Hepatocyte (in vitro differentiated cells): Measurements from ENCODE around the gene CHRDL1. TPM values are rescaled to one million over a fixed set of nuclear protein-coding genes. Genes with fewer than 3 reads are reported as not detected.
"Not testable (repeated sequence)": the region's sequence is repeated elsewhere in the genome, so short reads cannot be mapped to it uniquely, and the experiment has no call there.

Experiments used
- DNase-seq: peaks from one replicate; pipeline ENCODE4 v3.0.0-alpha.2; 2016; ENCODE audit warnings: low spot score
- H2AFZ ChIP-seq: fragments of 200-600 bp; sonication (generic); 2 replicates; pipeline ENCODE4 v1.6.0; 2016; ENCODE audit warnings: antibody characterized with exemption, mild to moderate bottlenecking
- H3K27ac ChIP-seq: fragments of 200-600 bp; sonication (generic); 2 replicates; pipeline ENCODE4 v1.5.1; 2016; ENCODE audit warnings: mild to moderate bottlenecking
- H3K27me3 ChIP-seq: fragments of 200-600 bp; sonication (generic); 2 replicates; pipeline ENCODE4 v1.6.1; 2016
- H3K36me3 ChIP-seq: fragments of 200-600 bp; sonication (generic); replicated peaks from 2 replicates; pipeline ENCODE4 v1.5.1; 2016; ENCODE audit warnings: low read depth; ENCODE audit not compliant: insufficient read depth
- H3K4me1 ChIP-seq: fragments of 200-600 bp; sonication (generic); 2 replicates; pipeline ENCODE4 v1.5.1; 2016; ENCODE audit warnings: mild to moderate bottlenecking, moderate library complexity; ENCODE audit not compliant: insufficient read depth
- H3K4me2 ChIP-seq: fragments of 200-600 bp; sonication (generic); 2 replicates; pipeline ENCODE4 v1.6.0; 2016
- H3K4me3 ChIP-seq: fragments of 200-600 bp; sonication (generic); 2 replicates; pipeline ENCODE4 v1.5.1; 2016; ENCODE audit warnings: mild to moderate bottlenecking
- H3K79me2 ChIP-seq: fragments of 200-600 bp; sonication (generic); 2 replicates; pipeline ENCODE4 v1.6.0; 2017; ENCODE audit warnings: mild to moderate bottlenecking
- H3K9me2 ChIP-seq: fragments of 200-600 bp; sonication (generic); replicated peaks from 2 replicates; pipeline ENCODE4 v1.6.0; 2017; ENCODE audit warnings: mild to moderate bottlenecking; ENCODE audit not compliant: insufficient read depth
- H3K9me3 ChIP-seq: fragments of 200-600 bp; sonication (generic); 2 replicates; pipeline ENCODE4 v1.5.1; 2016; ENCODE audit warnings: low read depth, mild to moderate bottlenecking
- H4K20me1 ChIP-seq: fragments of 200-600 bp; sonication (generic); 2 replicates; pipeline ENCODE4 v1.6.0; 2016; ENCODE audit warnings: mild to moderate bottlenecking; ENCODE audit not compliant: insufficient read depth, poor library complexity, severe bottlenecking
- CTCF ChIP-seq: fragments of 200-600 bp; sonication (generic); IDR thresholded peaks from 2 replicates; pipeline ENCODE4 v1.5.1; 2016; ENCODE audit warnings: antibody characterized with exemption, mild to moderate bottlenecking; ENCODE audit not compliant: poor library complexity
- EZH2 ChIP-seq: fragments of 200-600 bp; sonication (generic); IDR thresholded peaks from 2 replicates; pipeline ENCODE4 v1.6.1; 2016; ENCODE audit warnings: antibody characterized with exemption, mild to moderate bottlenecking, borderline replicate concordance
- EZH2phosphoT487 ChIP-seq: fragments of 200-600 bp; sonication (generic); IDR thresholded peaks from one replicate; pipeline ENCODE4 v1.6.1; 2018; ENCODE audit warnings: antibody characterized with exemption, mild to moderate bottlenecking, low read depth, moderate library complexity; ENCODE audit not compliant: unreplicated experiment, severe bottlenecking
- WGBS: methylation state at CpG from one replicate; pipeline ENCODE4 v1.1.6; 2016; ENCODE audit warnings: low lambda C conversion rate; ENCODE audit errors: missing lambda C conversion rate; 5-methylcytosine and 5-hydroxymethylcytosine counted together
- polyA plus RNA-seq: library from polyadenylated mRNA; unstranded; fragments of >200 nt; fragmentation: Nextera tagmentation; extraction: Ambion mirVana; gene quantifications from 2 replicates; pipeline ENCODE4 v1.2.1, GENCODE V29; 2016
- total RNA-seq: library from RNA; depleted of rRNA; stranded (reverse); fragments of >200 nt; gene quantifications from 2 replicates; pipeline ENCODE4 v1.2.3, GENCODE V29; 2014

Gene CHRDL1
- total and polyA plus RNA-seq, 2 experiments from 2014 or later: 0.82 to 1.6 TPM

DNA sequence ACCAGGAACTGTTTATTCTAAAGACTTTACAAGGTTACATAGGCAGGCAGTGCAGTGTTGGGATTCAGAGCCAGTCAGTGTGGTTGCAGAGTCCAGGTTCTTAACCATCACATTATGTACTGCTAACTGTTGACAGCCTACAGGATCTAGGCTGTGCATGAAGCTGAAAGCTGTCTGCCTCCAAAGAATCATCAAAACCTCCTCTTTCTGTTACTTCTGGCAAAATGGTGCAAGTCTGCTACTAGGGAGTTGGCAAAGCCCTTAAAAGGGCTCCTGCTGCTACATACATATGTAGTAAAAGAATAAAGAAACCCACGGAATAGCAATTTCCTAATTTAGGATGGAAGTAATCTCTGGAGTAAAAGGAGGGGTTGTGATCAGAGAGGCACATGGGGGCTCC lies 40.4 kb upstream of the CHRDL1 start:
- H3K9me3 ChIP-seq: no peaks in the 10 kb centered on the region
- no peak overlapping the region for H2AFZ ChIP-seq
- no peak overlapping the region for H3K27ac ChIP-seq
- TF ChIP-seq EZH2 (no peak), EZH2phosphoT487 (no peak), CTCF (no peak)
- H4K20me1 ChIP-seq: no peaks in the 10 kb centered on the region
- no peak overlapping the region for H3K4me3 ChIP-seq
- DNase-seq: no peak
- no peaks in the 10 kb centered on the region for H3K4me1 ChIP-seq
- no peaks in the 10 kb centered on the region for H3K36me3 ChIP-seq
- H3K79me2 ChIP-seq: no peaks in the 10 kb centered on the region
- no peaks in the 10 kb centered on the region for H3K9me2 ChIP-seq
- no peak overlapping the region for H3K4me2 ChIP-seq
- no peaks in the 10 kb centered on the region for H3K27me3 ChIP-seq
- 48% methylated on average over 1 of the region's 1 CpG for WGBS

- Histone ChIP-seq H3K27me3 (no peaks in the 10 kb centered on the region), H3K27ac (no peak overlapping the region), H4K20me1 (no peaks in the 10 kb centered on the region), H3K9me3 (peaks cover 5% of the 10 kb centered on the region), H3K4me3 (no peak overlapping the region), H3K4me1 (no peaks in the 10 kb centered on the region), H3K36me3 (no peaks in the 10 kb centered on the region), H3K4me2 (no peak overlapping the region), H2AFZ (no peak overlapping the region), H3K9me2 (no peaks in the 10 kb centered on the region), H3K79me2 (no peaks in the 10 kb centered on the region)
- WGBS: 64% methylated on average over 2 of the region's 2 CpGs
- TF ChIP-seq EZH2 (no peak), CTCF (no peak), EZH2phosphoT487 (no peak)
- no peak for DNase-seq
Measured at GRCh38 chrX:110825972-110826371, 30.4 kb upstream of the CHRDL1 start.

- not testable (repeated sequence) for H3K4me2 ChIP-seq, H3K9me3 ChIP-seq, H4K20me1 ChIP-seq, H3K9me2 ChIP-seq, H3K27me3 ChIP-seq, DNase-seq, H3K27ac ChIP-seq, H2AFZ ChIP-seq, H3K4me1 ChIP-seq, H3K79me2 ChIP-seq, H3K36me3 ChIP-seq, H3K4me3 ChIP-seq
- WGBS: 68% methylated on average over 1 of the region's 1 CpG
Measured at GRCh38 chrX:110816543-110816942, 20.9 kb upstream of the CHRDL1 start.

DNA sequence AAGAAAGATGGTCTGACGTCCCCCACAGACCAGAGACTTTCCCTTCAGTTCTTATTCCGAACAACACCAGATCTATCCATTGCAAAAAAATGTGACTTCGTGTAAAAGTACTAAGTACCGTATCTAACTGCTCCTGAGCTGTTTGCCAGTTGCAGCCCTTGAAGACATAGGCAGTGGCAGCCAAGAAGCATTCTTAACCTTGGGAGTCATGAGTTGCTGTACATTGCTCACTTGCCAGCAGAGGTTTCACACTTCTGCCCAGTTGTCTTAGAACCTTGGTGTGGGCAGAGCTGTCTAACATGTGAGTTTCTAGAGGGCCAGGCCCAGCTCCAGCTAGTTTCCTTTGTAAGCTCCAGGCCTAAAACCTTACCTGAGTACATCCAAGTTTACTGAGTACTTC lies 10.5 kb upstream of the CHRDL1 start:
- Histone ChIP-seq H3K4me2 (no peak overlapping the region), H4K20me1 (no peaks in the 10 kb centered on the region), H3K27ac (no peak overlapping the region), H3K9me3 (no peaks in the 10 kb centered on the region), H3K4me1 (no peaks in the 10 kb centered on the region), H3K9me2 (no peaks in the 10 kb centered on the region), H3K79me2 (no peaks in the 10 kb centered on the region), H3K27me3 (no peaks in the 10 kb centered on the region), H2AFZ (no peak overlapping the region), H3K4me3 (no peak overlapping the region), H3K36me3 (no peaks in the 10 kb centered on the region)
- TF ChIP-seq CTCF: no peak
- TF ChIP-seq EZH2: no peak
- no peak for TF ChIP-seq EZH2phosphoT487
- WGBS: 61% methylated on average over 4 of the region's 4 CpGs
- DNase-seq: no peak
